ENCODE results near the gene BTD.

BTD gene

DNA sequence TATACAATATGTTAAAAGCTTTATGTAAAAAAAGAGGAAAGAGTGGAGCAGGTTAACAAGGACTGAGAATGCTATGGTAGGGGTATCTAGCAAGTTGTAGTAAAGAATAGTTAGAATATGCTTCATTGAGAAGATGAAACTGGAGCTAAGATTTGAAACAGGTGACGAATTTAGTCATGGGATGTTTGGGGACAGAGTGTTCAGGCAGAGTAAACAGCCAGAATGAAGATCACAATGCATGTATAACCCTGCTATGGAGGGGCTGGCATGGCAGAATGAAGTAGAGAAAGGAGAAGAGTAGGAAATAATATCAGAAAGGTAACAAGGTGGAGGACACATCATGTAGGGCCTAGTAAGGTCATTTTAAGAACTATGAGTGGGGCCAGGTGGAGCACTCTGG, 72.0 kb downstream of the BTD start:
- DNase-seq = no peak

DNA sequence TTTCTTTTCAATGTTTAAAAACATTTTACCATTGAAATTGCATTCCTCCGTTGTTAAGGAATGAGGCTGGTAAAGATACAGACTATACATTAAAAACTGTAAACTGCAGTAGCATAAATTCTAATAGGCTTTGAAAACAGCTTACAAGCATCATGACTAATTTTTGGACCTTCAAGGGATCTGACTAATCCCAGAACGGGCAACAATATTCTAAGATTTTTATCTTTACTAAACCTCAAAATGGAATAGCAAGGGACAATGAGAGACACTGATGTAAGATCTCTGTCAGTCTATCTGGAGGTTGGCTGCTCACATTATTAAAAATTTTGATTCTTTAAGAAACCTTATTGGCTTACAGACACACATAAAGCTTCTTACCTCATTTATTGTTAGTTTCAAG, 74.7 kb downstream of the BTD start:
- no peak for DNase-seq

DNA sequence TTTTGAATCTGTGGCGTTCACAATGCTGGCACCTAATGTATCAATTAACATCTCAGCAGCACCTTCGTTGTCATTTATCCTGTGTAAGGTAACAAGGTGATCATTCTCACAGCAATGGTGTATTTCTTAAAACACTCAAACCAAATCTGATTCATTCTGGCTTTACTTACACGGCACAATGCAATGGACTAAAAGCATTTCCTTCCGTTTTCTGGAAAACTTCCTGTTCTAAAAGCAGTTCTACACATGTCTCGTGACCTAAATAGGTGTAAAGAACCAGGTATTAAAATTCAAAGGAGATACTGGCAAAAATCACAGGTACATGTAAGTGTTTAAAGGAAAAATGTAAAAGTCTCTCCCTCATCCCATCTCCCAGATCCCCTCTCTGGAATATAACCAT, 77.8 kb downstream of the BTD start:
- no peak for DNase-seq

DNA sequence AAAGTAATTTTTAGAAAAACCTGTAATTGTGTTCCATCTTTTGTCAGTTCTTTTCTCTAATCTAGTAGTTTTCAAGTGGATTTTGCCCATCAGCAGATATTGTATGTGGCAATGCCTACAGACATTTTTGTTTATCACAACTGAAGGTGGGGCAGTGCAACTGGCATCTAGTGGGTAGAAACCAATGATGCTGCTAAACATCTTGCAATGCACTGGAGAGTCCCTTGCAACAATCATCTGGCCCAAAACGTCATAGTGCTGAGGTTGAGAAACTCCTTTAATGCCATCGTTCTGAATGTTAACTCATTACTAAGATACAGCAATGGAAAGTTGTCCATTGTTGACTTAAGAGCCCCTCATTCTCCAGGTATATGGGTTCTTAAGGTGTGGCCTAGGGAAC, 80.1 kb downstream of the BTD start:
- DNase-seq = no peak

DNA sequence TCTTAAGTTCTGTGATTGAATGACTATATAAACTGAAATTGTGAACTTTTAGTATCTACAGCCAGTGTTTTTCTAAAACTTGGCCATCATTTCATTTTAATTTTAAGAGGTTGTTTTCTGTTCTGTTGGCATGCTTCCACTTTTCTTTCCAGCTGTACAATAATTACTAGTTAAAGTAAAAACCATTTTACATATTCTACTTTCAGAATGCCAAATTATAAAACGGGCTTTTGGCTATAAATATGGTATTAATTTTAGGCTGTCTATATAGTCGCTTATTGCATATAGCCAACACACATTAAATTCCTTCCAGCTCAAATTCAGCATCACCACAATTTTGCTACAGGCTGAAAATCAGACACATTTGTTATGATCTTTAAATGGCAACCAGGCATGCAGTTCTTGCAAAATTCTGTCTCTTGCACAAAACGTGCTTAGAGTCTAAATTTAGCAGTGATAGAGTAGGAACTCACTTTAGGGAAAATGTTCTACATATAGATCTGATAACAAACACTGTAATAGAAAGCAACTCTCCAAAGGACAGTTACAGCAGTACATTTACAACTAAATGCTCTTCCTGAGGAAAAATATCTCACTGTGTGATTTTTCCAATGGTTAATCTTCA, 81.1 kb downstream of the BTD start:
- no peak for DNase-seq

DNA sequence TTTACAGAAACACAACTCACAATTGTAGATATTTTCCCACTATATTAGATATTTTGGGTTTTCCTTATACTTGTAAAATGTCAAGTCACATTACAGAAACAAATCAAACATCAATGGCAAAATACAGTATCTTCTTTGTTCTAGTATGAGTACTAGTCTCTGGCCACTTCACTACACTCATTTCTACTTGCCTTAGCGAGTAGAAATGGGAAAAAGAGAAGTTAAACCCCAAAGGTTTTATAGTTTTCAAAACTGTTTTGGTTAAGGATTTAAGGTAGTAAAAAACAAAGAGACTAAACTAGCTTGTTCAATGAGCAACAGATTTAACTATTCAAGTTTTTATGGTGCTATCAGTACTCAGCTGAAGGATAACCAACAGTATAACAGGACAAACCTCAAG, 81.7 kb downstream of the BTD start:
- no peak for DNase-seq

DNA sequence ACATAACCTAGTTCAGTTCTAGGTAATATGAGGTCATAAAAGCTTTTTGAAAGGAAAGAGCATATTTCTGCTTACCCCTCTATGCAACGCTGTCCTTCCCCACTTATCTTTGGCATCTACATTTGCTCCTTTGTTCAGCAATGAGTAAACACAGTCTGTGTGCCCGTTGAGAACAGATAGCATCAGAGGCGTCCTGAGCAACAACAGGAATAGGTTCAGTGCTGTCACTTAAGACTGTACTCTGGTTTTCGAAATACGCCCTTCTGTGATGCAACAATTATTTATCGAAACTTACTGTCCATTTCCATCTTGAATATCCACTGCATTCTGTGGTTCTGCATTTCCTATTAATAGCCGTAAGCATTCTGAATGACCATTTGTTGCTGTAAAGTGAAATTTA, 84.4 kb downstream of the BTD start:
- no peak for DNase-seq

DNA sequence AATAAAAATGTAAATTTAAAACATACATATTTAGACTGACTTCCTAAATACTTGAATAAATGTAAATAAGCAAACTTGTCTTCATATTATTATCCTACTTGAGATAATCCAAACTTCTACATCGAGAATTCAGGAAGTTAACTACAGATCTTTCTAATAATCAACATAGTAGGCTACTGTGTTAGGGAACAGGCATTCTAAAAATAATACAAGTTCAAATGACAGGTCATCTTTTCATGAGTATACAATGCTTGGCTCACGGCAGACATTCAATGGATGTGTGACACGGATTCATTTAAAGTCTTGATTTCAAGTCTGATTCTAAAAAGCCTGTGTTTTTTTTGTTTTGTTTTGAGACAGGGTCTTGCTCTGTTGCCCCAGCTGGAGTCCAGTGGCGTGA, 88.7 kb downstream of the BTD start:
- DNase-seq = no peak

DNA sequence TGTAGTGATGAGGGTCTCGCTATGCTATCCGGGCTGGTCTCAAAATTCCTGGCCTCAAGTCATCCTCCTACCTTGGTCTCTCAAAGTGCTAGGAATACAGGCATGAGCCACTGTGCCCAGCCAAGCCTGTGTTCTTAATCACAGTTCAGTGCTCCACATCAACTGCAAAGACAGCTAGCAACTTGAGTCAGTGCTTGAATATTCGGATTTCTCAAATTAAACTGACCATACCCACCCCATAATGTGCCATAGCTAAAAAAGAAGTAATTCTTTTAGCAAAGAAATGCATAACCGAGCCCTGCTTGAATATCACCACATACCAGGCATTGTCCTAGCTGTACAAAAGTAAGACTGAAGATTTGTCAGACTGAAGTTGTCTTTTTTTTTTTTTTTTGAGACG, 89.2 kb downstream of the BTD start:
- no peak for DNase-seq

DNA sequence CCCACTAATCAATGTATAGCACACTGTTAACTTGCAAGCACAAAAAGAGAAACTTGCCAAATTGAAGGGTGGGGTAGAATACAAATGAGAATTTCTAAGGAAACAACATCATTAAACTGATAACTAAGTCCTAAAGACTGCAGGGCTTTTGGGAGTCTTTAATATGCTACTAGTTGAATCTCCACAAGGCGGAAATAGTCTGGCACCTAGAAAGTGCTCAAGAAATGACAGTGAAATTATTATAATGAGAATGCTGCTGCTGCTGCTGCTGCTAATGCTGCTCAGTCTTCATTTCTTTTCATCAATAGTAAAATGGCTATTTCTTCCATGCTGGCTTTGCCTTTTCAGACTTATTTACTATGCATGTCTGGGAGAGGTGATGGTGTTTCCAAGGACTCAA, 91.8 kb downstream of the BTD start:
- DNase-seq = no peak

DNA sequence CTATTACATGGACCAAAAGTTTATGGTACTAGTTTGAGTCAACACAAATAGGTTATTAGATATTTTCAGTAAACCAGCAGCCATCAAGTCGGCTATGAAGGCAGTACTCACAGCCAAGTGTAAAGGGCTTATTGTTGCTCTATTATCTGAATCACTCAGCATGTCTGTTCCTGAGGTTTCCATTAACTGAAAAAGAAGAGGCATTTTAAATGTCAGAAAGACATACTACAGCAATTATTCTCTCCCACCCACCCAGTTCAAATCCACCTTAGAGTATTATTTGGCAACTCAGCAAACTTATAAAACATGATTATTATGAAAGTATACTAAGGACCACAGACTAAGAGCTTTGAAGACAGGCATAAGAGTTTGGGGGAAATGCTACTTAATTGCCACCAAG, 93.1 kb downstream of the BTD start:
- no peak for DNase-seq

All from NCI-H69 (cell line).